Stimulated activated CD4-positive, alpha-beta T cell treated with anti-CD3 and anti-CD28 coated beads, Interleukin-12 subunit alpha, Interleukin-12 subunit beta, amount 100 ng/mL, for 4 hours (primary cell): ENCODE measurements around the gene GABRP.
"Not testable (repeated sequence)": the region's sequence is repeated elsewhere in the genome, so short reads cannot be mapped to it uniquely, and the experiment has no call there.

Source experiments
- DNase-seq: peaks from one replicate; pipeline ENCODE4 v3.0.0-alpha.2; 2020

GABRP gene

GRCh38 chr5:170783498-170784247 lies at the start of gene GABRP:
GABRP (plus strand) TSS chr5:170783725; CDS start chr5:170788616, 4,891 bp downstream.
- DNase-seq: no peak

GRCh38 chr5:170736966-170737365 lies 46.6 kb upstream of the GABRP start:
- no peak for DNase-seq

- DNase-seq: no peak
Observed at GRCh38 chr5:170737591-170737990, 45.9 kb upstream of the GABRP start.

- DNase-seq: no peak
Observed at GRCh38 chr5:170738840-170739239, 44.7 kb upstream of the GABRP start.

GRCh38 chr5:170739446-170739845 lies 44.1 kb upstream of the GABRP start:
- DNase-seq: no peak

- no peak for DNase-seq
Observed at GRCh38 chr5:170740551-170741205, 42.8 kb upstream of the GABRP start.

GRCh38 chr5:170741801-170742200 lies 41.7 kb upstream of the GABRP start:
- DNase-seq: no peak

- no peak for DNase-seq
Observed at GRCh38 chr5:170743876-170744212, 39.7 kb upstream of the GABRP start.

- DNase-seq: no peak
Observed at GRCh38 chr5:170745481-170746071, 37.9 kb upstream of the GABRP start.

GRCh38 chr5:170746075-170746960 lies 37.2 kb upstream of the GABRP start:
- DNase-seq: no peak

- no peak for DNase-seq
Observed at GRCh38 chr5:170746961-170747340, 36.6 kb upstream of the GABRP start.

GRCh38 chr5:170747357-170747756 lies 36.2 kb upstream of the GABRP start:
- no peak for DNase-seq

- DNase-seq: no peak
Observed at GRCh38 chr5:170747851-170748250, 35.7 kb upstream of the GABRP start.

GRCh38 chr5:170748951-170749471 lies 34.5 kb upstream of the GABRP start:
- DNase-seq: no peak

GRCh38 chr5:170749911-170750431 lies 33.6 kb upstream of the GABRP start:
- no peak for DNase-seq

GRCh38 chr5:170750791-170751190 lies 32.7 kb upstream of the GABRP start:
- no peak for DNase-seq

GRCh38 chr5:170751631-170752030 lies 31.9 kb upstream of the GABRP start:
- no peak for DNase-seq

- no peak for DNase-seq
Observed at GRCh38 chr5:170752257-170753215, 31.0 kb upstream of the GABRP start.

GRCh38 chr5:170753311-170753710 lies 30.2 kb upstream of the GABRP start:
- no peak for DNase-seq

- not testable (repeated sequence) for DNase-seq
Observed at GRCh38 chr5:170754508-170754907, 29.0 kb upstream of the GABRP start.

GRCh38 chr5:170755679-170756456 lies 27.7 kb upstream of the GABRP start:
- DNase-seq: no peak
